ENCODE measurements around the gene GAP43. TPM values are rescaled to one million over a fixed set of nuclear protein-coding genes. Genes with fewer than 3 reads are reported as not detected.

Gene GAP43
- total and polyA plus RNA-seq, 5 donors, result 0.37 to 1.0 (median 0.68) TPM; not detected in 1

DNA sequence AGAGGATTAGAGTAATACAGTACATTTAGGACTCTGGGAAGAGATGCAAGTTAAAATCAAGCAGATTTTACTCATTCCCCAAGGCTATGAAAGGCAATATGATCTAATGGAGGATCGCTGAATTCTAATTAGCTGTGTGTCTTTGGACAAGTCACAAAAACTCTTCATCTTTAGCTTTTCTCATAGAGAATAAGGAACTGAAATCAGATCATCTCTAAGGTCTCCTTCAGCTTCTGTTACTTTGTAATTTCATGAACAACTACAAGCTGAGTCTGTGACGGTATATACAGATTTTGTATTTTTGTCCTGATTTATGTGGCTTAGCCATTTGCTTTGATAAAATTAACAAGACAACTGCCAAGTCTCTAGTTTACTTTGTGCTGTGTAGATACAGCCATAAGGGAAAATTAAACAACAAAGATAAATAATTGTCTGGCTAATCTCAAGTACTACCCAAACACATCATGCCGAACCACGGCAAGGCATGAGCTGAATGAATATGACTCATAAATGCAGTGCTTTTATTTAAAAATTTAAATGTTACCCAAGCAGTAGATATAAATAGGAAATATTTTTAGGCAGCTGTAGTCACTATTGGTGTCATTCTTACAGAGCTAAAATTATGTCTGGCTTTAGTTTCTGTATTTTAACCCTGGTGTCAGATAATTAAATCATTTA lies 81.5 kb downstream of the GAP43 start:
- no peak overlapping the region for H3K4me3 ChIP-seq (ENCODE audit: low read length)
- ATAC-seq (no peak), DNase-seq (no peak)
- no peaks in the 10 kb centered on the region for H3K27me3 ChIP-seq (ENCODE audit: control insufficient read depth, insufficient read depth)
- 71% methylated on average over 4 of the region's 4 CpGs for WGBS
- intact Hi-C loops (cut with DNase I), result no loop called here
- H3K27ac ChIP-seq (ENCODE audit: low read length), result no peak overlapping the region
- no peaks in the 10 kb centered on the region for H3K9me3 ChIP-seq (ENCODE audit: control insufficient read depth, low read length)
- H3K4me1 ChIP-seq (ENCODE audit: control insufficient read depth, insufficient read depth, low read length), result no peaks in the 10 kb centered on the region

DNA sequence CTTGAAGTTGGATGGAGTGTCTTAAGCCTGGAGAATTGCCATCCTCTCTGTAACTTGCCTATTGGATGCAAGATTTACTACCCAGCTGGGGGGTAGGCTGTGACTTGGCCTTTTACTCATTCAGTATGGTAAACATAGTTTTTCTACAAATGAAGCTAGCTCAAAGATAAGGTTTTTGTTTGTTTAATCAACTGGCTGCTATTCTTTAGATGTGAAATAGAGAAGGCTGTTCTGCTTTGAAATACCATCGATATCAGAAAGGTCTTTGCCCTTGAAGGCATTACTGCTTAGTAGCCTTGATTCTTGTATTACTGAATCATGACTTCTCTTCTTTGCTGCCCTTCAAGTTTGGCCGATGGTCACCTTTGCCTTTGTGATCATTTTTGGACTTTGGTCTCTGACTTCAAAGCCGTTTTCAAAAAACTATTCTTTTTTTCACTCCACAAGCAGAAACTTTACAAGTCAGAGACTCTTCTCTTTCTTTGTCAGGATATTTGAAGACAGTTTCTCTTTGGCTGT lies 83.1 kb downstream of the GAP43 start:
- no peak overlapping the region for H3K27ac ChIP-seq (ENCODE audit: low read length)
- no peaks in the 10 kb centered on the region for H3K9me3 ChIP-seq (ENCODE audit: control insufficient read depth, low read length)
- ATAC-seq, result no peak
- H3K4me1 ChIP-seq (ENCODE audit: control insufficient read depth, insufficient read depth, low read length), result no peaks in the 10 kb centered on the region
- intact Hi-C loops (cut with DNase I), result no loop called here
- DNase-seq, result no peak
- WGBS, result 81% methylated on average over 3 of the region's 3 CpGs
- H3K4me3 ChIP-seq (ENCODE audit: low read length), result no peak overlapping the region
- H3K27me3 ChIP-seq (ENCODE audit: control insufficient read depth, insufficient read depth), result no peaks in the 10 kb centered on the region

DNA sequence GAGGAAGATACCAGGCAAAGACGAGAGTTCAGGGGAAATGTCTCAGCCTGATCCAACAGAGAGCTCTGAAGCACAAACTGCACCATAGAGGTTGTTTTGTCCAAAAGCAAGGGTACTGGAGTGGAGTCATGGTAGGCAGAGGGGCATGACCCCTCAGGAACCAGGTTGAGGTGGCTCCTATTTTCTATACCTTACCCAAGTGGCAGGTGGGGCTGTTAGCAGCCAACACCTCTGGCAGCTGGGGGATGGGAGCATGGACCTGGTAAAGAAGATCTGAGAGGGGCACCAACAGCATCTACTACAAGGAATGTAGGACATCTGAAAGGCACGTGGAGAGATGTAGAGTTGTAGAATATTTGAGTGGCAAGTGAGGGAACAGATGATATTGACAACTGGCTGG lies 85.2 kb downstream of the GAP43 start:
- no peaks in the 10 kb centered on the region for H3K9me3 ChIP-seq (ENCODE audit: control insufficient read depth, low read length)
- H3K4me3 ChIP-seq (ENCODE audit: low read length), result no peak overlapping the region
- no peaks in the 10 kb centered on the region for H3K27me3 ChIP-seq (ENCODE audit: control insufficient read depth, insufficient read depth)
- no peak for ATAC-seq
- no peak for DNase-seq
- no peaks in the 10 kb centered on the region for H3K4me1 ChIP-seq (ENCODE audit: control insufficient read depth, insufficient read depth, low read length)
- intact Hi-C loops (cut with DNase I), result no loop called here
- 81% methylated on average over 2 of the region's 2 CpGs for WGBS
- H3K27ac ChIP-seq (ENCODE audit: low read length), result no peak overlapping the region

DNA sequence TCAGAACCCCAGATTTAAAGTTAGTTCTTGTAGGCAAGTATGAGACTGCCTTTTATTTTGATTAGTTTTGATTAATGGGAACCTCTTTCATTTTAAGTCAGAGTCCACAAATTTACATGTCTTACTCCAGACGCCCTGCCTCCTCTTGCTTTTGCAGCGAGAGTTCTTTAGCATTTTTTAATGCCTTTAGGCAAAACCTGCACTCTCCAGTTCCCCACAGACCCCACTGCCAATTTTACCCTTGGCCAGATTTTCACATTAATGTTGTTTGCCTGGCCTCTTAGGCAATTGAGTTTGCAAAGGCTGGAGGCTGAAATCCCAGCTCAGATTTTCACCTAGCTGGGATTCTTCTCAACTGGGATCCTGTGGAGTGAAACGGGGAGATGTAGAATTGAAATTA lies 85.8 kb downstream of the GAP43 start:
- Histone ChIP-seq H3K4me1 (ENCODE audit: control insufficient read depth, insufficient read depth, low read length) (no peaks in the 10 kb centered on the region), H3K27ac (ENCODE audit: low read length) (no peak overlapping the region), H3K9me3 (ENCODE audit: control insufficient read depth, low read length) (no peaks in the 10 kb centered on the region), H3K27me3 (ENCODE audit: control insufficient read depth, insufficient read depth) (no peaks in the 10 kb centered on the region), H3K4me3 (ENCODE audit: low read length) (no peak overlapping the region)
- WGBS, result 83% methylated on average over 3 of the region's 3 CpGs
- intact Hi-C loops (cut with DNase I), result no loop called here
- ATAC-seq (no peak), DNase-seq (no peak)

DNA sequence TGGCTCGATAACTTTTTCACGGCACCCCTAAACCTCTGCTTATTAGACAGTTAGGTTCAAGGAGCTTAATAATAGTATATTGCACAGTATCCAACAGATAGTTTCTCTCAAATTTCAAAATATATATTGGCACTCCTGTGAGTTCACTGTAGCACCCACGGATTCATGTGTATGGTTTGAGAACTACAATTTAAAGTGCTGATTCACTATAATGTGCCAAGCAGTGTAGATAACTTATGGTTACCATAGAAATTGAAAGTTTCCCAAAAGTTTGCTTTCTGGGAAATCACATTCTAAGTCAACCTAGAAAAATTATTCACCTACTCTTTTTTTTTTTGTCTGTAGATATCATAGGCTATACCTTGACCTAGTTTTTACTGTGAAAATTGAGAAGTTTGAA lies 86.6 kb downstream of the GAP43 start:
- intact Hi-C loops (cut with DNase I), result no loop called here
- no peaks in the 10 kb centered on the region for H3K4me1 ChIP-seq (ENCODE audit: control insufficient read depth, insufficient read depth, low read length)
- WGBS, result 84% methylated on average over 3 of the region's 3 CpGs
- DNase-seq, result no peak
- ATAC-seq, result no peak
- H3K4me3 ChIP-seq (ENCODE audit: low read length), result no peak overlapping the region
- no peak overlapping the region for H3K27ac ChIP-seq (ENCODE audit: low read length)
- no peaks in the 10 kb centered on the region for H3K27me3 ChIP-seq (ENCODE audit: control insufficient read depth, insufficient read depth)
- H3K9me3 ChIP-seq (ENCODE audit: control insufficient read depth, low read length), result no peaks in the 10 kb centered on the region

DNA sequence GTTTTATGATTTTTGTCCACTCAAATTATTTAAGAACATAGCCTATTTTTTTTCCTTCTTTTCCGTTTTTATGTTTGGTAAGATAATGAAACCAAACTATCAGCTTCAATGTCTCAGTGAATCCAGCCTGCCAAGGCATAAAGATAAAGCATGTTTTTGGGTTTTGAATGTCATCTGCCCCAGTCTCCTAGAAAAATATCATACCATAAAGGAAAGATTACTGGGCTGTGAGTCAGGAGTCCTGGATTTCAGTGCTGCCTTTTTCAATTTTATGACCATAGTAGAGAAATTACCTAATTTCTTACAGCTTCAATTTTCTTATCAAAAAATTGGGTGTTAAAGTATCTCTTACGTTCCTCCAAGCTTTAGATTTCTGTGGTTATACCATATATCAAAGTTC lies 87.5 kb downstream of the GAP43 start:
- intact Hi-C loops (cut with DNase I), result no loop called here
- DNase-seq (no peak), ATAC-seq (no peak)
- 48% methylated on average over 2 of the region's 2 CpGs for WGBS
- Histone ChIP-seq H3K27me3 (ENCODE audit: control insufficient read depth, insufficient read depth) (no peaks in the 10 kb centered on the region), H3K4me1 (ENCODE audit: control insufficient read depth, insufficient read depth, low read length) (no peaks in the 10 kb centered on the region), H3K9me3 (ENCODE audit: control insufficient read depth, low read length) (no peaks in the 10 kb centered on the region), H3K4me3 (ENCODE audit: low read length) (no peak overlapping the region), H3K27ac (ENCODE audit: low read length) (no peak overlapping the region)

DNA sequence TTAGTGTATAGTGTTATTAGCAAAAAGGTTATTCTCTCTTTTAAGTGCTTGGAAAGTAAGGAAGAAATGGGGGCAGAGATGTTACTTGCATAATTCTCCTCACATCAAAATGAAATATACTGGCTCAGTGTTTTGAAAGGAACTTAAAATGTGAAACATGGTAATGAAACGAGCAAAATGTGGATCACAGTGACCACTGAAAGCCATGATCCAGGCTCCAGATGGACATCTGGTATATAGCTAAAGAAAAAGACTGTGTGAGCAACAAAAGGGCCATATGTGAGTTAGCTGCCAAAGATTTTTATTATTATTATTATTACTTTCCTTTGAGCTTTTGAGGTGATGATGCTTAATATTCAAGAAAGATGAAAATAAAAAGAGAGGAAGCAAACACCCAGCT lies 89.6 kb downstream of the GAP43 start:
- Histone ChIP-seq H3K27ac (ENCODE audit: low read length) (no peak overlapping the region), H3K4me1 (ENCODE audit: control insufficient read depth, insufficient read depth, low read length) (no peaks in the 10 kb centered on the region), H3K27me3 (ENCODE audit: control insufficient read depth, insufficient read depth) (no peaks in the 10 kb centered on the region), H3K9me3 (ENCODE audit: control insufficient read depth, low read length) (no peaks in the 10 kb centered on the region), H3K4me3 (ENCODE audit: low read length) (no peak overlapping the region)
- DNase-seq (no peak), ATAC-seq (no peak)
- intact Hi-C loops (cut with DNase I), result no loop called here
- 0% methylated on average over 1 of the region's 1 CpG for WGBS

DNA sequence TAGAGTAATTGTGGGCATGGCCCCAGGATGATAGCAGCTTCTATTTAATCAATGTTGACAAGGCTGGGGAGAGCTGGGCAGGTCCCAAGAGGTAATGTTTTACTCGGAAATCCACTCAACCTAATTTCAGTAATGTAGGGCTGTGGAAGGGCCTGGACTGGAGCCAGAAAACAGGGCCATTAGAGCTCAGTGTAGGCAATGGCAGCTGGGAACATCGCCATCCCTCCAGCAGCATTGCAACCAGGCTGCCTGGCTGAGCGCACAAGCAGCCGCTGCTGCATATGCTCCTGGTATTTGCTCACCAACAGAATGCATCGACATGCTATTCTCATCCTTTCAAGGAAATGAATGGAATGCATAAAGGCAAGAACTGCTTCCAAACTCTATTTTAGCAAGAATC lies 90.0 kb downstream of the GAP43 start:
- 64% methylated on average over 5 of the region's 5 CpGs for WGBS
- Histone ChIP-seq H3K27me3 (ENCODE audit: control insufficient read depth, insufficient read depth) (no peaks in the 10 kb centered on the region), H3K4me3 (ENCODE audit: low read length) (no peak overlapping the region), H3K27ac (ENCODE audit: low read length) (no peak overlapping the region), H3K4me1 (ENCODE audit: control insufficient read depth, insufficient read depth, low read length) (no peaks in the 10 kb centered on the region), H3K9me3 (ENCODE audit: control insufficient read depth, low read length) (no peaks in the 10 kb centered on the region)
- ATAC-seq, result peak in 1 of 2 donors; percentile 33
- DNase-seq, result peak; percentile 12 to 71 (median 58)
- intact Hi-C loops (cut with DNase I), result no loop called here

DNA sequence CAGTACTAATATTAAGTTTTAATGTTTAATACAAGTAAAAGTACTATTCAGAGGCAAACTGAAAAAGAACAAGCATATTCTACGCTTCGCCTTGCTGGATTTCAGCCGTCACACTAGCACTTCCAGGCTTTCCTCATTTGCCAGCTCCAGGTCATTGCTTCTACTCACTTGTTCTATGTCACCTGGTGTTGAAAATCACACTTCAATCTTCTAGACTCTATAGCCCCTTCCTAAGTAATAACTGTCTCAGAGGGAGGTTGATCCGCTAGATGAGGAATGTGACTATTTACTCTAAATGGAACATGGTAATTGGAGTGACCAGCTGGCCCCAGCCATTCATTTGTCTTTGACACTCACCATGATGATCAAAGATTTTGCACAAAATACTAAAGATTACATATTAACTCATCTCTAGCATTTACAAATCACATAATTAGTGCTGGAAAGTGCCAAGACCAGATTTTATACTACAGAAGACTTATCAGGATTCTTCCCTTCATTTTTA lies 92.0 kb downstream of the GAP43 start:
- H3K9me3 ChIP-seq (ENCODE audit: control insufficient read depth, low read length), result no peaks in the 10 kb centered on the region
- 85% methylated on average over 4 of the region's 4 CpGs for WGBS
- H3K4me3 ChIP-seq (ENCODE audit: low read length), result no peak overlapping the region
- no peak for DNase-seq
- no peak overlapping the region for H3K27ac ChIP-seq (ENCODE audit: low read length)
- ATAC-seq, result no peak
- H3K27me3 ChIP-seq (ENCODE audit: control insufficient read depth, insufficient read depth), result no peaks in the 10 kb centered on the region
- intact Hi-C loops (cut with DNase I), result no loop called here
- H3K4me1 ChIP-seq (ENCODE audit: control insufficient read depth, insufficient read depth, low read length), result no peaks in the 10 kb centered on the region

DNA sequence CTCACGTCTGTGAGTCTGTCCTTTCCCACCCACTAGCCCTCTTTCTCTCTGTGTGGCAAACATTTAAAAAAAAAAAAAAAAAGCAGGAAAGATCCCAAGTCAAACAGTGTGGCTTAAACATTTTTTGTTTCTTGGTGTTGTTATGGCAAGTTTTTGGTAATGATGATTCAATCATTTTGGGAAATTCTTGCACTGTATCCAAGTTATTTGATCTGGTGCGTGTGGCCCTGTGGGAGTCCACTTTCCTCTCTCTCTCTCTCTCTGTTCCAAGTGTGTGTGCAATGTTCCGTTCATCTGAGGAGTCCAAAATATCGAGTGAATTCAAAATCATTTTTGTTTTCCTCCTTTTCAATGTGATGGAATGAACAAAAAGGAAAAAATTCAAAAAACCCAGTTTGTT lies 97.7 kb downstream of the GAP43 start:
- intact Hi-C loops (cut with DNase I), result no loop called here
- WGBS, result 71% methylated on average over 4 of the region's 4 CpGs
- no peak overlapping the region for H3K27ac ChIP-seq (ENCODE audit: low read length)
- DNase-seq, result no peak
- H3K4me1 ChIP-seq (ENCODE audit: control insufficient read depth, insufficient read depth, low read length), result no peaks in the 10 kb centered on the region
- no peak for ATAC-seq
- no peaks in the 10 kb centered on the region for H3K9me3 ChIP-seq (ENCODE audit: control insufficient read depth, low read length)
- no peaks in the 10 kb centered on the region for H3K27me3 ChIP-seq (ENCODE audit: control insufficient read depth, insufficient read depth)
- no peak overlapping the region for H3K4me3 ChIP-seq (ENCODE audit: low read length)

DNA sequence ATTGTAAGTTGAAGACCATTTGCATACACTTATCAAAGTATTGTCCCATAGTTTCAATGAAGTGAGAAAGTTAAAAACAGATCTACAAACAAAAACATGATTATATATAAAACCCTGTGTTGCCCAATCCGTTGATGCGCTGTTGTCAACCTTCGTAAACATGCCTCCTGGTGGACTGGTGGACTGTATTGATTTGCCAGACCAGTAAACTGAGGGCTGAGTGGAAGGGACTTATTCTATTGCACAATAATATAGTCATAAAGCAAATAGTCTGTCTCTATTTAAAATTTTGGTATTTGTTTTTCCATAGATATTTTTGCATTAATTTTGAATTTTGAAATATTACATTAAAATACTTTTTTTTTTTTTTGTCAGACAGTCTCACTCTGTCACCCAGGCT lies 102.5 kb downstream of the GAP43 start:
- DNase-seq (no peak), ATAC-seq (no peak)
- H3K4me3 ChIP-seq (ENCODE audit: low read length), result no peak overlapping the region
- H3K4me1 ChIP-seq (ENCODE audit: control insufficient read depth, insufficient read depth, low read length), result no peaks in the 10 kb centered on the region
- intact Hi-C loops (cut with DNase I), result no loop called here
- WGBS, result 94% methylated on average over 3 of the region's 3 CpGs
- H3K27me3 ChIP-seq (ENCODE audit: control insufficient read depth, insufficient read depth), result no peaks in the 10 kb centered on the region
- no peak overlapping the region for H3K27ac ChIP-seq (ENCODE audit: low read length)
- H3K9me3 ChIP-seq (ENCODE audit: control insufficient read depth, low read length), result no peaks in the 10 kb centered on the region

DNA sequence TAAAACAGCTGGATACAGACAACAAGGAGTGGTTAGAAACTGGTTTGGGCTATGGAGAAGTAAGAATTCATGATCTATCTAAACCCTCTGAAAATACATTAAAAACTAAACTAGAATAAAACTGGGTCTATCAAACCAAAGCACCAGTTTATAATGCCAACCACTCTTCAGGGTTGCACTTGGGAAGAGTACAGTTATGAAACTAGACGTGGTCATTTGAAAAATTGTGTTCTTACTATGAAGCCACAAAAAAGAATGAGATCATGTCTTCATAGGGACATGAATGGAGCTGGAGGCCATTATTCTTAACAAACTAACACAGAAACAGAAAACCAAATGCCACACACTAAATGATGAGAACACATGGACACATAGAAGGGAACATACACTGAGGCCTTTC lies 103.8 kb downstream of the GAP43 start:
- no peak for DNase-seq
- H3K27ac ChIP-seq (ENCODE audit: low read length), result no peak overlapping the region
- no peaks in the 10 kb centered on the region for H3K9me3 ChIP-seq (ENCODE audit: control insufficient read depth, low read length)
- no peaks in the 10 kb centered on the region for H3K27me3 ChIP-seq (ENCODE audit: control insufficient read depth, insufficient read depth)
- H3K4me3 ChIP-seq (ENCODE audit: low read length), result no peak overlapping the region
- intact Hi-C loops (cut with DNase I), result no loop called here
- H3K4me1 ChIP-seq (ENCODE audit: control insufficient read depth, insufficient read depth, low read length), result no peaks in the 10 kb centered on the region
- ATAC-seq, result no peak
- WGBS, result 86% methylated on average over 1 of the region's 1 CpG
